NCI-H2171 treated with DMSO at 0.1 percent for 48 hours (cell line): Measurements from ENCODE around the gene FHL3.
"Not testable (repeated sequence)": the region's sequence is repeated elsewhere in the genome, so short reads cannot be mapped to it uniquely, and the experiment has no call there.

Experiments used
- DNase-seq: peaks from one replicate; lab custom pipeline; 2025; lab: John Stamatoyannopoulos, UW

The FHL3 gene

GRCh38 chr1:38034871-38035270, 29.6 kb upstream of the FHL3 start:
- DNase-seq = no peak

GRCh38 chr1:38032992-38033391, 27.7 kb upstream of the FHL3 start:
- DNase-seq = not testable (repeated sequence)

GRCh38 chr1:38031513-38031866, 26.2 kb upstream of the FHL3 start:
- no peak for DNase-seq

GRCh38 chr1:38030596-38031512, 25.5 kb upstream of the FHL3 start:
- DNase-seq = no peak

- peak; percentile 81 for DNase-seq
These were observed 24.6 kb upstream of the FHL3 start for GRCh38 chr1:38029685-38030511.

- peak; percentile 64 for DNase-seq
These were observed 23.9 kb upstream of the FHL3 start for GRCh38 chr1:38029081-38029681.

GRCh38 chr1:38028671-38029070, 23.4 kb upstream of the FHL3 start:
- DNase-seq = peak; percentile 63

GRCh38 chr1:38028105-38028591, 22.8 kb upstream of the FHL3 start:
- peak; percentile 87 for DNase-seq

- DNase-seq = peak; percentile 91
These were observed 22.1 kb upstream of the FHL3 start for GRCh38 chr1:38027201-38028104.

- DNase-seq = peak; percentile 86
These were observed 21.4 kb upstream of the FHL3 start for GRCh38 chr1:38026592-38027200.

GRCh38 chr1:38025664-38026063, 20.4 kb upstream of the FHL3 start:
- no peak for DNase-seq

GRCh38 chr1:38025233-38025632, 19.9 kb upstream of the FHL3 start:
- DNase-seq = no peak

- no peak for DNase-seq
These were observed 17.5 kb upstream of the FHL3 start for GRCh38 chr1:38022810-38023209.

GRCh38 chr1:38021969-38022368, 16.7 kb upstream of the FHL3 start:
- no peak for DNase-seq

- no peak for DNase-seq
These were observed 15.1 kb upstream of the FHL3 start for GRCh38 chr1:38020396-38020795.

- DNase-seq = peak; percentile 36
These were observed 13.6 kb upstream of the FHL3 start for GRCh38 chr1:38018864-38019343.

- DNase-seq = no peak
These were observed 10.8 kb upstream of the FHL3 start for GRCh38 chr1:38015978-38016725.

- no peak for DNase-seq
These were observed 9.6 kb upstream of the FHL3 start for GRCh38 chr1:38014724-38015424.

GRCh38 chr1:38014171-38014570, 8.9 kb upstream of the FHL3 start:
- DNase-seq = no peak
